Activated T-cell treated with anti-CD3 and anti-CD28 coated beads, Interleukin-2, amount 50 U/mL, for 72 hours (primary cell): ENCODE measurements around the gene FHIT. TPM values are rescaled to one million over a fixed set of nuclear protein-coding genes. Genes with fewer than 3 reads are reported as not detected.
A peak's percentile ranks its signal among the peaks of the same experiment; 100 is the strongest.

Experiments used
- ATAC-seq, 2 donors: fragments of 150-1000 bp; cut with Tn5 transposase; replicated peaks in 1 of 2; 2 replicates each; pipeline ENCODE4 v1.10.0; 2021; ENCODE audit warnings: moderate library complexity in 2 of 2, mild to moderate bottlenecking in 1 of 2
- DNase-seq, 2 donors: peaks; one replicate each; pipeline ENCODE4 v3.0.0; 2021 to 2022; ENCODE audit warnings: mixed read lengths in 1 of 2
- H3K27ac Mint-ChIP-seq: one replicate; pipeline ENCODE4 v1.8.0; 2022; ENCODE audit warnings: mild to moderate bottlenecking, moderate library complexity, mixed read lengths
- H3K27me3 Mint-ChIP-seq: one replicate; pipeline ENCODE4 v1.8.0; 2022; ENCODE audit warnings: low read depth, mixed read lengths
- H3K36me3 Mint-ChIP-seq, 2 donors: one replicate each; pipeline ENCODE4 v1.8.0; 2022; ENCODE audit warnings: mixed read lengths in 2 of 2, mild to moderate bottlenecking in 1 of 2; ENCODE audit not compliant: insufficient read depth in 2 of 2
- H3K4me1 Mint-ChIP-seq: one replicate; pipeline ENCODE4 v1.8.0; 2022; ENCODE audit warnings: low read depth, mixed read lengths
- H3K4me3 Mint-ChIP-seq, 2 donors: one replicate each; pipeline ENCODE4 v1.8.0; 2022; ENCODE audit warnings: mild to moderate bottlenecking in 2 of 2, mixed read lengths in 2 of 2, moderate library complexity in 2 of 2
- H3K9me3 Mint-ChIP-seq, 2 donors: one replicate each; pipeline ENCODE4 v1.8.0; 2022; ENCODE audit warnings: mixed read lengths in 2 of 2
- total RNA-seq, 2 donors: library from RNA; stranded (reverse); gene quantifications; one replicate each; pipeline ENCODE4 v1.2.3, GENCODE V29; 2022

Gene FHIT
- total RNA-seq, 2 donors from 2014 or later: 48.2 to 54.9 TPM

GRCh38 chr3:59797533-59797932, 1453.7 kb downstream of the FHIT start:
- DNase-seq (no peak), ATAC-seq (no peak)
- H3K9me3 Mint-ChIP-seq: peaks cover 0 to 2% of the 10 kb centered on the region in 2 donors
- peaks cover 10% of the 10 kb centered on the region for H3K4me1 Mint-ChIP-seq
- no peak overlapping the region for H3K27ac Mint-ChIP-seq
- H3K27me3 Mint-ChIP-seq: no peaks in the 10 kb centered on the region
- H3K4me3 Mint-ChIP-seq: no peak overlapping the region
- peaks cover 0 to 2% of the 10 kb centered on the region in 2 donors for H3K36me3 Mint-ChIP-seq

- Mint-ChIP-seq H3K36me3 (peaks cover 0 to 2% of the 10 kb centered on the region in 2 donors), H3K27ac (no peak overlapping the region), H3K4me3 (no peak overlapping the region), H3K4me1 (peaks cover 14% of the 10 kb centered on the region), H3K9me3 (peaks cover 0 to 2% of the 10 kb centered on the region in 2 donors), H3K27me3 (no peaks in the 10 kb centered on the region)
- DNase-seq: no peak
- ATAC-seq: no peak
Observed at GRCh38 chr3:59796456-59796855, 1454.8 kb downstream of the FHIT start.

DNA sequence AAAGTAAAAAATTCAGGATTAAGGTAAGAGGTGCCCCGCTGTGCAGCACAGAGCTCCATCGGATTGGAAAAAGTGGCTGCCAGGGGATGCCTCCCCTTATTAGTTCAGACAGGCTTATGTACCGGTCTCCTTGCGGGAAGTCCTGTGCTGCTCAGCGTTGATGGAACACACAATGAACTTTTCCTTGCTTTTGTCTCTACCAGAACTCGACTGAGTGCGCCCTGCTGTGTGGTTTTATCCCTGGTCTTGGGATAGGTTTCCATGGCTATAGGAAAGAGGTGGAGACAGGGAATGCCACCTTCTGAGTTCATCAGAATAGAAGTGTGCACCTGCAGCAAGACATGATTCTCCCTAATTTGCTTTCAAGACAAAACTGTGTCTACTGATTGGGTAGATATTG, 1455.5 kb downstream of the FHIT start:
- Mint-ChIP-seq H3K27ac (no peak overlapping the region), H3K4me1 (peaks cover 21% of the 10 kb centered on the region), H3K27me3 (no peaks in the 10 kb centered on the region), H3K4me3 (no peak overlapping the region), H3K36me3 (peaks cover 0 to 4% of the 10 kb centered on the region in 2 donors), H3K9me3 (peaks cover 0 to 2% of the 10 kb centered on the region in 2 donors)
- DNase-seq (no peak), ATAC-seq (no peak)

DNA sequence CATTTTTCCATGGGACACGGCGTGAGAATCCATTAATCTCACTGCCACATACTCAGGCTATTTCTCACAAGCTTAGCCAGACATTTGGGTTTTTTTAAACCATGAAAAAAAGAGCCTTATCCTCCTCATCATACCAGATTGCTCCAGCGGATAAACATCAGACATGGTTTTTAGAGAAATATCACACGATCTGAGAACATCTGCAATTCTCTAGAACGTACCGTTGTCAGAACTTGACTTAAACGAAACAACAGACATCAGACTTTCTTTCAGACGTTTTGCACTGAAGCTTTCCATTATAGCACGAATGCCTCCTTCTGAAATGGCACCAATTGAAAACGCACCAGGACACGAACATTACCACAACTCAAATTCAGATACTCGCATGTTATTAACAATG, 1457.3 kb downstream of the FHIT start:
- Mint-ChIP-seq H3K4me1 (peaks cover 27% of the 10 kb centered on the region), H3K27ac (no peak overlapping the region), H3K9me3 (peaks cover 0 to 2% of the 10 kb centered on the region in 2 donors), H3K27me3 (no peaks in the 10 kb centered on the region), H3K4me3 (no peak overlapping the region), H3K36me3 (peaks cover 0 to 4% of the 10 kb centered on the region in 2 donors)
- no peak for ATAC-seq
- no peak for DNase-seq

DNA sequence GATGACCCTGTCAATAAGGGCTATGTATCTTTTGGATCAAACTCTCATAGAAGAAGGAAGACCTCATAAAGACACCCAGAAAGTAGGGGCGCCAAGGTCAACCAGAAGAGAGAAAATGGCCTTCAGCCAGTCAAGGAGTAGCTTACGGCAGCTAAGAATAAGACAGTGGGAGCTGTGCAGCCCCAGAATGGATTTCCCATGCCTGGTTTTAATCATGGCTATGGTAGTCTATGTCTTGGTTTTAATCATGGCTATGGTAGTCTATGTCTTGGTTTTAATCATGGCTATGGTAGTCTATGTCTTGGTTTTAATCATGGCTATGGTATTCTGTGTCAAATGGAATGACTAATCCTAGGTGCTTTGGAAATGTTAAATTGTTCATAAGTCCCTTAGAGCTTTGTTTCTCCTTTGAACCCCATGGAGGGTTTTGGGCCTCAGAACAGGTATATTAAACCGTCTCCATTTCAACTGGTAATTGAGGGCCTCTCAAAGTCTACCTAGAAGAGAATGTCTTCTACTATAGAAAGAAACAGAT, 1459.4 kb downstream of the FHIT start:
- no peak overlapping the region for H3K4me3 Mint-ChIP-seq
- no peak overlapping the region for H3K27ac Mint-ChIP-seq
- H3K36me3 Mint-ChIP-seq: peaks cover 0 to 5% of the 10 kb centered on the region in 2 donors
- peaks cover 2 to 3% of the 10 kb centered on the region in 2 donors for H3K9me3 Mint-ChIP-seq
- no peaks in the 10 kb centered on the region for H3K27me3 Mint-ChIP-seq
- H3K4me1 Mint-ChIP-seq: peaks cover 39% of the 10 kb centered on the region
- DNase-seq (peak; percentile 39 to 40), ATAC-seq (peak; percentile 92 to 97)

GRCh38 chr3:59790241-59790640, 1461.0 kb downstream of the FHIT start:
- Mint-ChIP-seq H3K9me3 (peaks cover 2% of the 10 kb centered on the region in 2 donors), H3K27me3 (no peaks in the 10 kb centered on the region), H3K4me1 (peaks cover 39% of the 10 kb centered on the region), H3K27ac (no peak overlapping the region), H3K36me3 (peaks cover 3 to 10% of the 10 kb centered on the region in 2 donors), H3K4me3 (peak overlapping the region in 1 of 2 donors; percentile 25)
- DNase-seq (no peak), ATAC-seq (no peak)

GRCh38 chr3:59788801-59789200, 1462.5 kb downstream of the FHIT start:
- ATAC-seq (no peak), DNase-seq (no peak)
- Mint-ChIP-seq H3K4me1 (peaks cover 51% of the 10 kb centered on the region), H3K9me3 (peaks cover 2% of the 10 kb centered on the region in 2 donors), H3K27me3 (no peaks in the 10 kb centered on the region), H3K4me3 (no peak overlapping the region), H3K27ac (no peak overlapping the region), H3K36me3 (peaks cover 3 to 10% of the 10 kb centered on the region in 2 donors)

DNA sequence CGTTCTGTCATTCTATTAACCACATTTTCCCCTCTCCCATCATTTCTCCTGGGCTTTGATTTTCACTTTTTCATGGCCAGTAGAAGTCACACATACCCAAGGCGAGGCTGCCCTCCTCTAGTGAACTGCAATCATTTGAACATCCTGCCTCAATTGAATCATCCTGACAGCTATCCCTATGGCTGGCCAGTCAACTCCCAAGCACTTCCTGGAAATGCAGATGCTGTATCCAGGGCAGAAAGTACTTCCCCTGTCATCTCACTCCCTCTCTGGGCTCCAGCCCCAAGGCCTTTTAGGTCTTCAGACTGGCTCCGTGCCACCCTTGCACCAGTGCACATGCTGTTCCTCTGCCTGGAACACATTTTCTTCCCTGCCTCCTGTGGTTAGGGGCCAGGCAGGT, 1463.1 kb downstream of the FHIT start:
- DNase-seq (no peak), ATAC-seq (no peak)
- H3K4me1 Mint-ChIP-seq: peaks cover 58% of the 10 kb centered on the region
- no peaks in the 10 kb centered on the region for H3K27me3 Mint-ChIP-seq
- H3K9me3 Mint-ChIP-seq: peaks cover 2% of the 10 kb centered on the region in 2 donors
- peaks cover 3 to 10% of the 10 kb centered on the region in 2 donors for H3K36me3 Mint-ChIP-seq
- H3K4me3 Mint-ChIP-seq: no peak overlapping the region
- H3K27ac Mint-ChIP-seq: no peak overlapping the region

DNA sequence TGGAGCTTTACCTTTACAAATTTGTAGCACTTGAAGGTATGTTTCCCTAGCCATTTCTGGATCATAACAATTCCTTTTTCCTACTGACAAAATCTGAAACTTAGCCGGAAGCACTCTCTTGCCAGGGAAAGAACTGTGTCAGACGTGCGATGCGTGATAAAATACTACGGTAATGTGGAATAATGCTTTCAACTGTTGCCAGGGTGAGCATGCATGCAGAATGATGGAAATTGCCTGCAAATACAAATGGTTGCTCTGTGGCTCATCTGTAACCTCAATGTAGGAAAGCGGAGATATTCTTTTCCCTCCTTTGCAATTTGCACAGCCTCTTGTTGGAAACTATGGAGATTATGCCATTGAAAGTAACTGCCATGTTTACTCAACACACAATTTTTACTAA, 1464.9 kb downstream of the FHIT start:
- Mint-ChIP-seq H3K4me3 (no peak overlapping the region), H3K27me3 (no peaks in the 10 kb centered on the region), H3K4me1 (peaks cover 49% of the 10 kb centered on the region), H3K9me3 (peaks cover 2% of the 10 kb centered on the region in 2 donors), H3K36me3 (peaks cover 3 to 10% of the 10 kb centered on the region in 2 donors), H3K27ac (no peak overlapping the region)
- no peak for DNase-seq
- no peak for ATAC-seq

GRCh38 chr3:59784164-59784563, 1467.1 kb downstream of the FHIT start:
- Mint-ChIP-seq H3K9me3 (peaks cover 2 to 8% of the 10 kb centered on the region in 2 donors), H3K4me1 (peaks cover 32% of the 10 kb centered on the region), H3K27me3 (no peaks in the 10 kb centered on the region), H3K36me3 (peaks cover 6 to 9% of the 10 kb centered on the region in 2 donors), H3K4me3 (peak overlapping the region in 1 of 2 donors; percentile 14), H3K27ac (no peak overlapping the region)
- DNase-seq (no peak), ATAC-seq (no peak)

GRCh38 chr3:59783468-59783988, 1467.7 kb downstream of the FHIT start:
- Mint-ChIP-seq H3K4me1 (peaks cover 31% of the 10 kb centered on the region), H3K9me3 (peaks cover 2 to 8% of the 10 kb centered on the region in 2 donors), H3K4me3 (no peak overlapping the region), H3K27ac (no peak overlapping the region), H3K36me3 (peaks cover 6 to 9% of the 10 kb centered on the region in 2 donors), H3K27me3 (no peaks in the 10 kb centered on the region)
- peak; percentile 35 to 49 for DNase-seq
- ATAC-seq: peak; percentile 88 to 91

GRCh38 chr3:59782664-59783063, 1468.6 kb downstream of the FHIT start:
- Mint-ChIP-seq H3K36me3 (peaks cover 5 to 6% of the 10 kb centered on the region in 2 donors), H3K9me3 (peaks cover 0 to 8% of the 10 kb centered on the region in 2 donors), H3K27ac (no peak overlapping the region), H3K4me3 (no peak overlapping the region), H3K4me1 (peaks cover 31% of the 10 kb centered on the region), H3K27me3 (no peaks in the 10 kb centered on the region)
- no peak for DNase-seq
- no peak for ATAC-seq

GRCh38 chr3:59780209-59780608, 1471.0 kb downstream of the FHIT start:
- Mint-ChIP-seq H3K27ac (no peak overlapping the region), H3K4me1 (peaks cover 34% of the 10 kb centered on the region), H3K27me3 (no peaks in the 10 kb centered on the region), H3K9me3 (peaks cover 0 to 6% of the 10 kb centered on the region in 2 donors), H3K36me3 (peaks cover 0 to 3% of the 10 kb centered on the region in 2 donors), H3K4me3 (no peak overlapping the region)
- DNase-seq: no peak
- ATAC-seq: no peak

- peaks cover 31% of the 10 kb centered on the region for H3K4me1 Mint-ChIP-seq
- peaks cover 0 to 6% of the 10 kb centered on the region in 2 donors for H3K9me3 Mint-ChIP-seq
- H3K27me3 Mint-ChIP-seq: peaks cover 4% of the 10 kb centered on the region
Observed at GRCh38 chr3:59779260-59779659, 1472.0 kb downstream of the FHIT start.

More at GRCh38 chr3:59779260-59779659, 1472.0 kb downstream of the FHIT start:
- no peak for DNase-seq
- H3K27ac Mint-ChIP-seq: no peak overlapping the region
- H3K36me3 Mint-ChIP-seq: peaks cover 0 to 3% of the 10 kb centered on the region in 2 donors
- H3K4me3 Mint-ChIP-seq: no peak overlapping the region
- ATAC-seq: no peak
